Measurements from ENCODE around the gene AFF1. TPM values are rescaled to one million over a fixed set of nuclear protein-coding genes. Genes with fewer than 3 reads are reported as not detected.

AFF1 gene
- total RNA-seq, 4 donors from 2014 or later: 105 to 152 (median 111) TPM

DNA sequence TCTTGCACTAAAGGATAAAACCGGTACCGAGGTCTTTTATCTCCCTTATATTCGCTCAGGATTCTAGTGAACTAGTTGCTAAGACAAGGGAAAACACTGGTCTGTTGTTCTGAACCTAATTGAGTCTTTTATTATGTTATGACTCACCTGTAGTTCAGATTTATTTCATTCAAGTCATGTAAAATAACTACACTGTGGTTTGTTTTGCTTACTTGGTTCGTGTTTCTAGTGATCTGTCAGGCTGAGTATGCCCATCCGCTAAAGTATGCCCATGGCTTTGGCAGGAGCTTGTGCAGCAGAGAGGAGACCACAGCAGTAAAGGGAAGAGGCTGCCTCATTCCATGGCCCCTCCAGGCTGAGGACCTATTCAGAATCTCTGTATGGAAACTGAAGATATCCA is 126.1 kb downstream of the AFF1 start:
- 85 to 88% methylated on average over 5 of the region's 5 CpGs for WGBS, 2 donors
- no peak overlapping the region for H3K4me3 ChIP-seq
- no peaks in the 10 kb centered on the region for H3K27me3 ChIP-seq
- no peak for DNase-seq (ENCODE audit: low spot score in 2 of 2)
- H3K27ac ChIP-seq: peak overlapping the region in 1 of 4 donors; percentile 30
- TF ChIP-seq, protein P1, sequence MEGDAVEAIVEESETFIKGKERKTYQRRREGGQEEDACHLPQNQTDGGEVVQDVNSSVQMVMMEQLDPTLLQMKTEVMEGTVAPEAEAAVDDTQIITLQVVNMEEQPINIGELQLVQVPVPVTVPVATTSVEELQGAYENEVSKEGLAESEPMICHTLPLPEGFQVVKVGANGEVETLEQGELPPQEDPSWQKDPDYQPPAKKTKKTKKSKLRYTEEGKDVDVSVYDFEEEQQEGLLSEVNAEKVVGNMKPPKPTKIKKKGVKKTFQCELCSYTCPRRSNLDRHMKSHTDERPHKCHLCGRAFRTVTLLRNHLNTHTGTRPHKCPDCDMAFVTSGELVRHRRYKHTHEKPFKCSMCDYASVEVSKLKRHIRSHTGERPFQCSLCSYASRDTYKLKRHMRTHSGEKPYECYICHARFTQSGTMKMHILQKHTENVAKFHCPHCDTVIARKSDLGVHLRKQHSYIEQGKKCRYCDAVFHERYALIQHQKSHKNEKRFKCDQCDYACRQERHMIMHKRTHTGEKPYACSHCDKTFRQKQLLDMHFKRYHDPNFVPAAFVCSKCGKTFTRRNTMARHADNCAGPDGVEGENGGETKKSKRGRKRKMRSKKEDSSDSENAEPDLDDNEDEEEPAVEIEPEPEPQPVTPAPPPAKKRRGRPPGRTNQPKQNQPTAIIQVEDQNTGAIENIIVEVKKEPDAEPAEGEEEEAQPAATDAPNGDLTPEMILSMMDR (IDR thresholded peaks at IDR 0.05): no peak
- no peak for TF ChIP-seq POLR2A (IDR thresholded peaks at IDR 0.05)
- no peak for TF ChIP-seq EP300 (IDR thresholded peaks at IDR 0.05)
- peaks cover 0 to 56% (median 24%) of the 10 kb centered on the region in 4 donors for H3K4me1 ChIP-seq
- H3K36me3 ChIP-seq: peaks cover 0 to 3% (median 0%) of the 10 kb centered on the region in 3 donors
- H3K9me3 ChIP-seq: no peaks in the 10 kb centered on the region

GRCh38 chr4:87065021-87065420 is 130.2 kb downstream of the AFF1 start:
- Histone ChIP-seq H3K36me3 (peaks cover 0 to 3% (median 0%) of the 10 kb centered on the region in 3 donors), H3K9me3 (no peaks in the 10 kb centered on the region), H3K4me3 (no peak overlapping the region), H3K27ac (no peak overlapping the region), H3K27me3 (no peaks in the 10 kb centered on the region), H3K4me1 (peaks cover 0 to 41% (median 9%) of the 10 kb centered on the region in 4 donors)
- 66 to 72% methylated on average over 6 of the region's 6 CpGs for WGBS, 2 donors
- no peak for DNase-seq (ENCODE audit: low spot score in 2 of 2)
- TF ChIP-seq EP300 (IDR thresholded peaks at IDR 0.05) (no peak), POLR2A (IDR thresholded peaks at IDR 0.05) (no peak)
- TF ChIP-seq, protein P1 (IDR thresholded peaks at IDR 0.05): no peak

GRCh38 chr4:87066403-87067123 is 131.8 kb downstream of the AFF1 start:
- peaks cover 0 to 3% (median 0%) of the 10 kb centered on the region in 3 donors for H3K36me3 ChIP-seq
- DNase-seq (ENCODE audit: low spot score in 2 of 2): no peak
- TF ChIP-seq EP300 (IDR thresholded peaks at IDR 0.05) (no peak), POLR2A (IDR thresholded peaks at IDR 0.05) (no peak)
- TF ChIP-seq, protein P1 (IDR thresholded peaks at IDR 0.05): no peak
- H3K27ac ChIP-seq: no peak overlapping the region
- H3K4me1 ChIP-seq: peaks cover 0 to 32% (median 9%) of the 10 kb centered on the region in 4 donors
- no peaks in the 10 kb centered on the region for H3K27me3 ChIP-seq
- H3K4me3 ChIP-seq: no peak overlapping the region
- WGBS, 2 donors: 74 to 82% methylated on average over 4 of the region's 4 CpGs
- no peaks in the 10 kb centered on the region for H3K9me3 ChIP-seq

GRCh38 chr4:87067124-87067885 is 132.5 kb downstream of the AFF1 start:
- Histone ChIP-seq H3K9me3 (no peaks in the 10 kb centered on the region), H3K4me1 (peaks cover 0 to 31% (median 9%) of the 10 kb centered on the region in 4 donors), H3K36me3 (peaks cover 0 to 3% (median 0%) of the 10 kb centered on the region in 3 donors), H3K27ac (no peak overlapping the region), H3K4me3 (no peak overlapping the region), H3K27me3 (no peaks in the 10 kb centered on the region)
- no peak for DNase-seq (ENCODE audit: low spot score in 2 of 2)
- TF ChIP-seq POLR2A (IDR thresholded peaks at IDR 0.05) (no peak), EP300 (IDR thresholded peaks at IDR 0.05) (no peak)
- TF ChIP-seq, protein P1 (IDR thresholded peaks at IDR 0.05): no peak
- 61 to 82% methylated on average over 2 of the region's 2 CpGs for WGBS, 2 donors

GRCh38 chr4:87068583-87069021 is 133.8 kb downstream of the AFF1 start:
- Histone ChIP-seq H3K9me3 (no peaks in the 10 kb centered on the region), H3K4me3 (no peak overlapping the region), H3K27ac (no peak overlapping the region), H3K36me3 (peaks cover 0 to 3% (median 0%) of the 10 kb centered on the region in 3 donors), H3K4me1 (peaks cover 0 to 42% (median 13%) of the 10 kb centered on the region in 4 donors), H3K27me3 (no peaks in the 10 kb centered on the region)
- TF ChIP-seq POLR2A (IDR thresholded peaks at IDR 0.05) (no peak), EP300 (IDR thresholded peaks at IDR 0.05) (no peak)
- TF ChIP-seq, protein P1 (IDR thresholded peaks at IDR 0.05): no peak
- WGBS, 2 donors: 49 to 61% methylated on average over 7 of the region's 7 CpGs
- no peak for DNase-seq (ENCODE audit: low spot score in 2 of 2)
